CD4-positive, alpha-beta T cell (primary cell): Measurements from ENCODE around the gene JARID2. TPM values are rescaled to one million over a fixed set of nuclear protein-coding genes. Genes with fewer than 3 reads are reported as not detected.

Experiments
- ATAC-seq: fragments of 200-7000 bp; cut with Tn5 transposase; one replicate; pipeline ENCODE4 v1.10.0; 2022; ENCODE audit warnings: mild to moderate bottlenecking; ENCODE audit not compliant: poor library complexity
- CTCF ChIA-PET: fragments of 350-600 bp; sonication (Branson Sonifier 250); formaldehyde crosslinking; loops from one replicate; lab custom pipeline; 2021; ENCODE audit warnings: antibody characterized with exemption, inconsistent platforms; lab: Charles Lee
- POLR2A ChIA-PET: fragments of 350-600 bp; sonication (Branson Sonifier 250); formaldehyde crosslinking; loops from one replicate; lab custom pipeline; 2021; ENCODE audit warnings: antibody characterized with exemption, inconsistent platforms; lab: Charles Lee
- DNase-seq, 14 experiments: peaks; one replicate each; pipeline ENCODE4 v3.0.0-alpha.2; 2013 to 2020; ENCODE audit warnings: mixed read lengths in 2 of 14
- H3K27ac ChIP-seq, 2 donors: one replicate each; pipeline versions ENCODE4 v1.5.1 to v1.7.0; 2013; ENCODE audit warnings: low read length in 2 of 2, low read depth in 1 of 2, mild to moderate bottlenecking in 1 of 2
- H3K27me3 ChIP-seq, 2 experiments: 1 replicate in 1 of 2; 2 replicates in 1 of 2; pipeline versions ENCODE4 v1.6.1 to v1.7.0; 2013; ENCODE audit warnings: low read length in 2 of 2, control low read depth in 1 of 2, mild to moderate bottlenecking in 1 of 2, moderate library complexity in 1 of 2; ENCODE audit not compliant: insufficient read depth in 2 of 2, control insufficient read depth in 1 of 2
- H3K36me3 ChIP-seq: one replicate; pipeline ENCODE4 v1.6.1; 2013; ENCODE audit warnings: low read length, control low read depth; ENCODE audit not compliant: insufficient read depth
- H3K4me1 ChIP-seq: one replicate; pipeline ENCODE4 v1.6.1; 2013; ENCODE audit warnings: low read length, control low read depth; ENCODE audit not compliant: insufficient read depth
- H3K4me3 ChIP-seq: one replicate; pipeline ENCODE4 v1.5.1; 2013; ENCODE audit warnings: mild to moderate bottlenecking, low read length, moderate library complexity
- H3K9me3 ChIP-seq, 2 experiments: 1 replicate in 1 of 2; 2 replicates in 1 of 2; pipeline versions ENCODE4 v1.6.1 to v1.7.0; 2013; ENCODE audit warnings: low read length in 2 of 2, mild to moderate bottlenecking in 2 of 2, control low read depth in 1 of 2, moderate library complexity in 1 of 2; ENCODE audit not compliant: control insufficient read depth in 1 of 2, insufficient read depth in 1 of 2
- H3K27ac Mint-ChIP-seq: one replicate; pipeline ENCODE4 v1.8.0; 2020; ENCODE audit warnings: mixed read lengths
- H3K27me3 Mint-ChIP-seq: one replicate; pipeline ENCODE4 v1.8.0; 2021; ENCODE audit warnings: mixed read lengths
- H3K36me3 Mint-ChIP-seq: one replicate; pipeline ENCODE4 v1.8.0; 2021; ENCODE audit warnings: low read depth, mixed read lengths
- H3K4me1 Mint-ChIP-seq: one replicate; pipeline ENCODE4 v1.8.0; 2021; ENCODE audit warnings: low read depth, mixed read lengths
- H3K4me3 Mint-ChIP-seq: one replicate; pipeline ENCODE4 v1.8.0; 2020; ENCODE audit warnings: mild to moderate bottlenecking, mixed read lengths
- H3K9me3 Mint-ChIP-seq: one replicate; pipeline ENCODE4 v1.8.0; 2020; ENCODE audit warnings: mixed read lengths
- intact Hi-C, 2 experiments: fragments of 100-400 bp; cut with DNase I in 1 of 2; cut with micrococcal nuclease in 1 of 2; formaldehyde crosslinking; loops; one replicate each; pipeline versions ENCODE4 v1.15.1 to v1.9.0; 2023 to 2025; cut with DNase I, micrococcal nuclease
- total RNA-seq, 174 experiments: library from RNA in 2 of 174; stranded (reverse) in 2 of 174; gene quantifications; one replicate each; pipeline ENCODE4 v1.2.3 and lab custom pipeline; 2021 to 2026
- TF ChIP-seq, protein P1 (sequence below): fragments of 200-600 bp; IDR thresholded peaks from one replicate; pipeline ENCODE4 v1.8.0; 2022; ENCODE audit warnings: antibody characterized with exemption, mild to moderate bottlenecking

JARID2 gene
- total RNA-seq, 2 experiments from 2014 or later, result 32.0 to 33.0 TPM

DNA sequence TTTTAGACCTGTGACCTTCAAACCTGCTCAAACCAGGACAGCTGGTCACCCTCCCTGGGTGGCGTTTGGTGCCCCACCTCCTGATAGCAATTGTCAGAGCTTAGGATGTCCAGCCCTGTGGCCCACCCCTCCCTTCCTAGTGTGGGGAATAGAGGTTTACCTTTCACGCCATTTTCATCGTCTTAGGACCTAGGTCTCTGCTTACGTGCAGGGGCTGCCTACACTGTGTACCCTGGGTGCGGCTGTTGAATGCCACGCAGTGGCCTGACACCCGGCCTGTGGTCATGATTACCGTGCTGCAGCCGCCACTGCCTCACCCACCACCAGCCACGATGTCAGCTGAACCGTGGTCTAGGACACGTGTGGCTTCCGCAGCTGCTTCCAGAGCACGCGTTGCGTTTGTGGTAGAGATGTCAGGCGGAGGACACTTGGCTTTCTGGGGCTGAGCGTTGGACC lies 259.6 kb downstream of the JARID2 start:
- intact Hi-C loops, result no loop called here
- TF ChIP-seq, protein P1, sequence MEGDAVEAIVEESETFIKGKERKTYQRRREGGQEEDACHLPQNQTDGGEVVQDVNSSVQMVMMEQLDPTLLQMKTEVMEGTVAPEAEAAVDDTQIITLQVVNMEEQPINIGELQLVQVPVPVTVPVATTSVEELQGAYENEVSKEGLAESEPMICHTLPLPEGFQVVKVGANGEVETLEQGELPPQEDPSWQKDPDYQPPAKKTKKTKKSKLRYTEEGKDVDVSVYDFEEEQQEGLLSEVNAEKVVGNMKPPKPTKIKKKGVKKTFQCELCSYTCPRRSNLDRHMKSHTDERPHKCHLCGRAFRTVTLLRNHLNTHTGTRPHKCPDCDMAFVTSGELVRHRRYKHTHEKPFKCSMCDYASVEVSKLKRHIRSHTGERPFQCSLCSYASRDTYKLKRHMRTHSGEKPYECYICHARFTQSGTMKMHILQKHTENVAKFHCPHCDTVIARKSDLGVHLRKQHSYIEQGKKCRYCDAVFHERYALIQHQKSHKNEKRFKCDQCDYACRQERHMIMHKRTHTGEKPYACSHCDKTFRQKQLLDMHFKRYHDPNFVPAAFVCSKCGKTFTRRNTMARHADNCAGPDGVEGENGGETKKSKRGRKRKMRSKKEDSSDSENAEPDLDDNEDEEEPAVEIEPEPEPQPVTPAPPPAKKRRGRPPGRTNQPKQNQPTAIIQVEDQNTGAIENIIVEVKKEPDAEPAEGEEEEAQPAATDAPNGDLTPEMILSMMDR, result no peak
- Histone ChIP-seq H3K27me3 (no peaks in the 10 kb centered on the region), H3K4me1 (no peaks in the 10 kb centered on the region), H3K4me3 (no peak overlapping the region), H3K27ac (no peak overlapping the region), H3K36me3 (peaks cover 93% of the 10 kb centered on the region), H3K9me3 (no peaks in the 10 kb centered on the region)
- Mint-ChIP-seq H3K27ac (no peak overlapping the region), H3K9me3 (no peaks in the 10 kb centered on the region), H3K36me3 (peaks cover 89% of the 10 kb centered on the region), H3K27me3 (no peaks in the 10 kb centered on the region), H3K4me1 (no peaks in the 10 kb centered on the region), H3K4me3 (no peak overlapping the region)
- ChIA-PET POLR2A (no interaction called here), CTCF (no interaction called here)
- DNase-seq, result no peak
- ATAC-seq, result no peak

DNA sequence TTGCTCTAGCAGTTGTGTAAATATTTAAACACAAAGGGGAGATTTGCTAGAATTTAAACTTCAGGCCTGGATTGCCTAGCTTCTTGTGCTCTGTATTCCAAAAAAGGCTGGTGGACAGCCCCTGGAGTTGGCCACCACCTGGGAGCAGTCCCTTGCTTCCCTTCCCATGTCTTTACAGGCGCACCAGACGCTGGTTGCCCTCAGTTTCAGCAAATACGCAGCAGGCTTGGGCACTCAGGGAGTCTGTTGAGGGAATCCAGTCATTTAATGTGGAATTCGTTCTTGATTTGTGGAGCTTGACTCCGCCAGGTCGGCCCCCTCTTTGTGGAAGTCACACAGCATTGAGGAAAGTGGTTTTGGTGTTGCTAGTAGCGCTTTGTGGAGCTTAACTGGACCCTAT lies 260.2 kb downstream of the JARID2 start:
- DNase-seq (no peak), ATAC-seq (no peak)
- no peak overlapping the region for H3K27ac Mint-ChIP-seq
- peaks cover 94% of the 10 kb centered on the region for H3K36me3 ChIP-seq
- H3K36me3 Mint-ChIP-seq, result peaks cover 89% of the 10 kb centered on the region
- POLR2A ChIA-PET, result no interaction called here
- no peaks in the 10 kb centered on the region for H3K27me3 Mint-ChIP-seq
- no peaks in the 10 kb centered on the region for H3K9me3 Mint-ChIP-seq
- H3K9me3 ChIP-seq, result no peaks in the 10 kb centered on the region
- TF ChIP-seq, protein P1, result no peak
- H3K4me3 Mint-ChIP-seq, result no peak overlapping the region
- H3K4me1 ChIP-seq, result no peaks in the 10 kb centered on the region
- no peak overlapping the region for H3K27ac ChIP-seq
- H3K4me1 Mint-ChIP-seq, result no peaks in the 10 kb centered on the region
- H3K4me3 ChIP-seq, result no peak overlapping the region
- CTCF ChIA-PET, result no interaction called here
- intact Hi-C loops, result no loop called here
- no peaks in the 10 kb centered on the region for H3K27me3 ChIP-seq

DNA sequence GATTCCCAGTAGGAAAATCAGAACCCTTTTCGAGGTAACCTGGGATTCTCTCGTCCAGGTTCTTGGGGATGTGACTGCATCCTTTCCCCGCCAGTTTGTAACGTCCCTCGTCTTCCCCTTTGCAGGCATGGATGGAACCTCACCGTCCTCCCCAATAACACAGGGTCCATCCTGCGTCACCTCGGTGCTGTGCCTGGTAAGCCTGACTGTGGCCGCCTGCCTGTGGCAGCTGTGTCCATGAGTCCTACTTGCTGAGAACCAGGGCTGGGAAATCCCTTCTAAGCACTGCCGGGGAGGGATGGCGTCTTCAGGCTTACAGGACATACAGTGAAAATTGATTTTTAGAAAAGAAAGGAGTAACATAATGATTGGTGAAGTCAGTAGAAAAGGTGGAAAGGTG lies 261.4 kb downstream of the JARID2 start:
- H3K9me3 ChIP-seq, result no peaks in the 10 kb centered on the region
- Mint-ChIP-seq H3K36me3 (peaks cover 87% of the 10 kb centered on the region), H3K27me3 (no peaks in the 10 kb centered on the region), H3K4me1 (no peaks in the 10 kb centered on the region), H3K4me3 (no peak overlapping the region), H3K9me3 (no peaks in the 10 kb centered on the region), H3K27ac (no peak overlapping the region)
- H3K27ac ChIP-seq, result no peak overlapping the region
- intact Hi-C loops, result no loop called here
- CTCF ChIA-PET, result no interaction called here
- DNase-seq, result no peak
- TF ChIP-seq, protein P1, result no peak
- POLR2A ChIA-PET, result no interaction called here
- H3K36me3 ChIP-seq, result peaks cover 94% of the 10 kb centered on the region
- H3K4me3 ChIP-seq, result no peak overlapping the region
- H3K27me3 ChIP-seq, result no peaks in the 10 kb centered on the region
- H3K4me1 ChIP-seq, result no peaks in the 10 kb centered on the region
- ATAC-seq, result no peak
